Astrocyte (in vitro differentiated cells and primary cell): ENCODE data around the gene CD52. TPM values are rescaled to one million over a fixed set of nuclear protein-coding genes. Genes with fewer than 3 reads are reported as not detected.

Experiments
- DNase-seq: peaks from one replicate; pipeline ENCODE4 v3.0.0-alpha.2; 2010; ENCODE audit warnings: low read depth
- FAIRE-seq: peaks from 2 replicates; lab custom pipeline; 2011; peaks lifted over from hg19 to GRCh38; lab: Jason Lieb, UNC
- H2AFZ ChIP-seq: 2 replicates; pipeline ENCODE4 v1.6.0; 2012; ENCODE audit warnings: low read depth, low read length, inconsistent platforms
- H3K27ac ChIP-seq: 2 replicates; pipeline ENCODE4 v1.5.1; 2011; ENCODE audit warnings: low read depth, low read length, inconsistent platforms
- H3K27me3 ChIP-seq: 2 replicates; pipeline ENCODE4 v1.6.0; 2011; ENCODE audit warnings: low read length, inconsistent platforms; ENCODE audit not compliant: insufficient read depth
- H3K36me3 ChIP-seq: 2 replicates; pipeline ENCODE4 v1.5.1; 2011; ENCODE audit warnings: low read length, inconsistent platforms; ENCODE audit not compliant: insufficient read depth
- H3K4me1 ChIP-seq: 2 replicates; pipeline ENCODE4 v1.5.1; 2011; ENCODE audit warnings: low read length, inconsistent platforms; ENCODE audit not compliant: insufficient read depth
- H3K4me2 ChIP-seq: 2 replicates; pipeline ENCODE4 v1.6.0; 2012; ENCODE audit warnings: low read length, inconsistent platforms
- H3K4me3 ChIP-seq: 2 replicates; pipeline ENCODE4 v1.5.1; 2011; ENCODE audit warnings: low read depth, mild to moderate bottlenecking, low read length, inconsistent platforms; ENCODE audit not compliant: insufficient read depth
- H3K79me2 ChIP-seq: 2 replicates; pipeline ENCODE4 v1.6.0; 2012; ENCODE audit warnings: mild to moderate bottlenecking, low read length, inconsistent platforms; ENCODE audit not compliant: insufficient read depth
- H3K9ac ChIP-seq: 2 replicates; pipeline ENCODE4 v1.6.0; 2012; ENCODE audit warnings: mild to moderate bottlenecking, low read length, inconsistent platforms
- H3K9me3 ChIP-seq: 2 replicates; pipeline ENCODE4 v1.5.1; 2012; ENCODE audit warnings: low read depth, mild to moderate bottlenecking, low read length, inconsistent platforms; ENCODE audit not compliant: insufficient read depth
- H4K20me1 ChIP-seq: 2 replicates; pipeline ENCODE4 v1.6.0; 2012; ENCODE audit warnings: low read length, inconsistent platforms; ENCODE audit not compliant: insufficient read depth
- H3K27ac Mint-ChIP-seq: one replicate; pipeline ENCODE4 v1.8.0; 2021; ENCODE audit warnings: mild to moderate bottlenecking, mixed read lengths; ENCODE audit not compliant: unreplicated experiment
- H3K27me3 Mint-ChIP-seq: one replicate; pipeline ENCODE4 v1.8.0; 2021; ENCODE audit warnings: low read depth, mixed read lengths; ENCODE audit not compliant: unreplicated experiment
- H3K36me3 Mint-ChIP-seq: one replicate; pipeline ENCODE4 v1.8.0; 2021; ENCODE audit warnings: low read depth, mixed read lengths; ENCODE audit not compliant: unreplicated experiment
- H3K4me1 Mint-ChIP-seq: one replicate; pipeline ENCODE4 v1.8.0; 2021; ENCODE audit warnings: low read depth, mixed read lengths; ENCODE audit not compliant: unreplicated experiment
- H3K4me3 Mint-ChIP-seq: one replicate; pipeline ENCODE4 v1.8.0; 2021; ENCODE audit warnings: mild to moderate bottlenecking, moderate library complexity, mixed read lengths; ENCODE audit not compliant: unreplicated experiment
- H3K9me3 Mint-ChIP-seq: one replicate; pipeline ENCODE4 v1.8.0; 2021; ENCODE audit warnings: mild to moderate bottlenecking, mixed read lengths; ENCODE audit not compliant: unreplicated experiment
- CTCF ChIP-seq: IDR thresholded peaks from 2 replicates; pipeline ENCODE4 v1.5.1; 2011; ENCODE audit warnings: low read depth, mild to moderate bottlenecking, inconsistent platforms, low read length, moderate library complexity; ENCODE audit not compliant: insufficient read depth
- EZH2 ChIP-seq: IDR thresholded peaks from 2 replicates; pipeline ENCODE4 v1.6.1; 2012; ENCODE audit warnings: mild to moderate bottlenecking, low read length, inconsistent platforms; ENCODE audit not compliant: insufficient read depth
- total RNA-seq: library from RNA; stranded (reverse); gene quantifications from 2 replicates; pipeline ENCODE4 v1.2.1, GENCODE V29; 2021

Gene CD52
- total RNA-seq, 1 donor from 2014 or later = not detected

GRCh38 chr1:26336477-26337205 lies 18.9 kb downstream of the CD52 start:
- Histone ChIP-seq H3K36me3 (no peaks in the 10 kb centered on the region), H3K27ac (no peak overlapping the region), H4K20me1 (no peaks in the 10 kb centered on the region), H3K9me3 (no peaks in the 10 kb centered on the region), H3K9ac (peak overlapping the region; percentile 72), H2AFZ (peak overlapping the region; percentile 92), H3K27me3 (peaks cover 5% of the 10 kb centered on the region), H3K4me2 (peak overlapping the region; percentile 96), H3K4me3 (peak overlapping the region; percentile 70), H3K79me2 (no peaks in the 10 kb centered on the region), H3K4me1 (peaks cover 13% of the 10 kb centered on the region)
- Mint-ChIP-seq H3K9me3 (no peaks in the 10 kb centered on the region), H3K36me3 (no peaks in the 10 kb centered on the region), H3K27me3 (peaks cover 5% of the 10 kb centered on the region), H3K27ac (no peak overlapping the region), H3K4me3 (peak overlapping the region; percentile 88), H3K4me1 (peaks cover 6% of the 10 kb centered on the region)
- no peak for TF ChIP-seq CTCF
- peak; percentile 27 for TF ChIP-seq EZH2
- FAIRE-seq (no peak), DNase-seq (no peak)

GRCh38 chr1:26337206-26337535 lies 19.4 kb downstream of the CD52 start:
- FAIRE-seq = no peak
- Histone ChIP-seq H3K9me3 (no peaks in the 10 kb centered on the region), H2AFZ (no peak overlapping the region), H3K4me1 (peaks cover 13% of the 10 kb centered on the region), H4K20me1 (no peaks in the 10 kb centered on the region), H3K4me2 (no peak overlapping the region), H3K79me2 (no peaks in the 10 kb centered on the region), H3K9ac (no peak overlapping the region), H3K36me3 (no peaks in the 10 kb centered on the region), H3K27ac (no peak overlapping the region), H3K27me3 (peaks cover 5% of the 10 kb centered on the region), H3K4me3 (no peak overlapping the region)
- Mint-ChIP-seq H3K4me3 (peak overlapping the region; percentile 34), H3K4me1 (peaks cover 6% of the 10 kb centered on the region), H3K9me3 (no peaks in the 10 kb centered on the region), H3K27me3 (peaks cover 7% of the 10 kb centered on the region), H3K27ac (no peak overlapping the region), H3K36me3 (no peaks in the 10 kb centered on the region)
- TF ChIP-seq EZH2 (no peak), CTCF (no peak)
- DNase-seq = no peak

- Mint-ChIP-seq H3K9me3 (no peaks in the 10 kb centered on the region), H3K36me3 (no peaks in the 10 kb centered on the region), H3K4me3 (peak overlapping the region; percentile 50), H3K27ac (no peak overlapping the region), H3K4me1 (peaks cover 6% of the 10 kb centered on the region), H3K27me3 (peaks cover 12% of the 10 kb centered on the region)
- TF ChIP-seq CTCF (no peak), EZH2 (no peak)
- H2AFZ ChIP-seq = no peak overlapping the region
- H4K20me1 ChIP-seq = no peaks in the 10 kb centered on the region
- no peak overlapping the region for H3K9ac ChIP-seq
- FAIRE-seq = no peak
- H3K36me3 ChIP-seq = no peaks in the 10 kb centered on the region
- H3K27ac ChIP-seq = no peak overlapping the region
- peaks cover 7% of the 10 kb centered on the region for H3K27me3 ChIP-seq
- H3K4me3 ChIP-seq = no peak overlapping the region
- DNase-seq = no peak
- no peak overlapping the region for H3K4me2 ChIP-seq
- H3K4me1 ChIP-seq = peaks cover 13% of the 10 kb centered on the region
- H3K79me2 ChIP-seq = no peaks in the 10 kb centered on the region
- H3K9me3 ChIP-seq = no peaks in the 10 kb centered on the region
Observed at GRCh38 chr1:26337625-26338024, 19.9 kb downstream of the CD52 start.
